Right atrium auricular region (tissue), 2 donors: ENCODE data around the gene IFT27. TPM values are rescaled to one million over a fixed set of nuclear protein-coding genes. Genes with fewer than 3 reads are reported as not detected.

ENCODE experiments used
- DNase-seq: peaks from one replicate; pipeline ENCODE4 v3.0.0-alpha.2; 2019; ENCODE audit warnings: low spot score
- H3K27ac ChIP-seq, 2 donors: fragments of 200-600 bp; sonication (generic); 1 replicate in 1 of 2; 2 replicates in 1 of 2; pipeline ENCODE4 v1.5.1; 2016 to 2019
- H3K27me3 ChIP-seq, 2 donors: fragments of 200-600 bp; sonication (generic); one replicate each; pipeline versions ENCODE4 v1.5.1 to v1.6.0; 2017 to 2019
- H3K36me3 ChIP-seq: fragments of 200-600 bp; sonication (generic); one replicate; pipeline ENCODE4 v1.5.1; 2016
- H3K4me1 ChIP-seq, 2 donors: fragments of 200-600 bp; sonication (generic); one replicate each; pipeline versions ENCODE4 v1.5.1 to v1.6.0; 2017 to 2019
- H3K4me3 ChIP-seq, 2 donors: fragments of 200-600 bp; sonication (generic); 1 replicate in 1 of 2; 2 replicates in 1 of 2; pipeline ENCODE4 v1.5.1; 2017 to 2019; ENCODE audit warnings: mild to moderate bottlenecking in 1 of 2, moderate library complexity in 1 of 2
- H3K9me3 ChIP-seq, 2 donors: fragments of 200-600 bp; sonication (generic); one replicate each; pipeline ENCODE4 v1.5.1; 2019
- total RNA-seq, 2 donors: library from RNA; depleted of rRNA; stranded (reverse); fragments of >200 nt; gene quantifications; one replicate each; pipeline ENCODE4 v1.1.0, GENCODE V29; 2016
- TF ChIP-seq, protein P1 (sequence below), 2 donors: fragments of 200-600 bp; sonication (generic); IDR thresholded peaks; one replicate each; pipeline ENCODE4 v1.5.1; 2019; ENCODE audit warnings: antibody characterized with exemption in 2 of 2

Gene IFT27
- total RNA-seq, 2 donors from 2014 or later, result 15.6 to 16.8 TPM

DNA sequence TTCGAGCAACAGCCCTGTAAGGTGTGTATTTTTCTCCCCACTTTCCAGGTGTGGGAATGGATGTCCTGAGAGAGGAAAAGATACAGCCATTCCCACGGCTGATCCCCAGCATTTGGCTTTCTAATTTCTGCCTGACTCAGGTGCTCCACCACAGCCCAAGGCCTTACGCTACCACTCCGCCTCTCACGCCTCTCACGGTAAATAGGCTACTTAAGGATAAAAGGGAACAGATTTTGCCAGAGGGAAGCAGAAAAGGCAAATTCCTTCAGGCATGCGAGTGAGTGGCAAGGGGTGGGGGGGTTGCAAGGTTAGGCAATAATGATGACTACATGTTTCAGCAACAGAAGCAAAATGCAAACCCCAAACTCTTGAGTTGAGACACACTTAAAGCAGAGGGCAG lies 31.7 kb upstream of the IFT27 start:
- no peaks in the 10 kb centered on the region for H3K27me3 ChIP-seq
- no peaks in the 10 kb centered on the region for H3K4me1 ChIP-seq
- no peaks in the 10 kb centered on the region for H3K9me3 ChIP-seq
- H3K36me3 ChIP-seq, result no peaks in the 10 kb centered on the region
- DNase-seq, result no peak
- TF ChIP-seq, protein P1, sequence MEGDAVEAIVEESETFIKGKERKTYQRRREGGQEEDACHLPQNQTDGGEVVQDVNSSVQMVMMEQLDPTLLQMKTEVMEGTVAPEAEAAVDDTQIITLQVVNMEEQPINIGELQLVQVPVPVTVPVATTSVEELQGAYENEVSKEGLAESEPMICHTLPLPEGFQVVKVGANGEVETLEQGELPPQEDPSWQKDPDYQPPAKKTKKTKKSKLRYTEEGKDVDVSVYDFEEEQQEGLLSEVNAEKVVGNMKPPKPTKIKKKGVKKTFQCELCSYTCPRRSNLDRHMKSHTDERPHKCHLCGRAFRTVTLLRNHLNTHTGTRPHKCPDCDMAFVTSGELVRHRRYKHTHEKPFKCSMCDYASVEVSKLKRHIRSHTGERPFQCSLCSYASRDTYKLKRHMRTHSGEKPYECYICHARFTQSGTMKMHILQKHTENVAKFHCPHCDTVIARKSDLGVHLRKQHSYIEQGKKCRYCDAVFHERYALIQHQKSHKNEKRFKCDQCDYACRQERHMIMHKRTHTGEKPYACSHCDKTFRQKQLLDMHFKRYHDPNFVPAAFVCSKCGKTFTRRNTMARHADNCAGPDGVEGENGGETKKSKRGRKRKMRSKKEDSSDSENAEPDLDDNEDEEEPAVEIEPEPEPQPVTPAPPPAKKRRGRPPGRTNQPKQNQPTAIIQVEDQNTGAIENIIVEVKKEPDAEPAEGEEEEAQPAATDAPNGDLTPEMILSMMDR (IDR thresholded peaks at IDR 0.05), result no peak
- no peak overlapping the region for H3K27ac ChIP-seq
- no peak overlapping the region for H3K4me3 ChIP-seq

DNA sequence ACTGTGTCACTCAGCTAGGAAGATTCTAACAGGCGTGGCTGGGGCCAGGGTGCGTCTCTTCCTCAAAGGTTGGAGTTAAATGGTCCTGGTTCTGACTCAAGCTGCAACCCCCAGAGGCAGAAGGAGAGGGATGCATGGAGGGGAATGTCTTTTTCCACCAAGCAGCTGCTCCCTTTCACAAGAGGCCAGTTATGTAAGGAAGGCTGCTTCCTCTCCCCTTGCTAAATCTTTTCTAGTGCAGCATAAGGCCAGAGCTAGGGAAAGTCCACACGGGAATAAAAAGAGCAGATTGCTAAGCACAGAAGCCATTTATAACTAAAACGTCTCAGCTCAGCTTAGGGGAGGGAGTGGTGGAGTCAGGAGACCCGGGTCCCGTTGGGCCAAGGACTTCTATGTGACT lies 30.9 kb upstream of the IFT27 start:
- Histone ChIP-seq H3K4me1 (no peaks in the 10 kb centered on the region), H3K27me3 (no peaks in the 10 kb centered on the region), H3K36me3 (no peaks in the 10 kb centered on the region), H3K27ac (no peak overlapping the region), H3K4me3 (no peak overlapping the region), H3K9me3 (no peaks in the 10 kb centered on the region)
- TF ChIP-seq, protein P1 (IDR thresholded peaks at IDR 0.05), result no peak
- DNase-seq, result no peak

DNA sequence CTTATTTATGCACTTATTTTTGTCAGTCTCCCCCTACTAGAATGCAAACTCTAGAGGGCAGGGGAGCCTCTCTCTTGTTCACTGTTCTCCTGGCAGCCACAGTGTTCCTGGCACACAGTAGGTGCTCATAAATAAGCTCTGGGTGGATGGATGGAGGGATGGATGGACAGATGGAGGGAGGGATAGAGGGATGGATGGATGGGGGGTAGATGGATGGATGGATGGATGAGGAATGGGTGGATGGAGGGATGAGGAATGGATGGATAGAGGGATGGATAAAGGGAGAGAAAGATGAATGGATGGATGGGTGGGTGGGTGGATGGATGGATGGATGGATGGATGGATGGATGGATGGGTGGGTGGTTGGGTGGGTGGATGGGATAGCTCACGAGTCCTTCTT lies 27.4 kb upstream of the IFT27 start:
- H3K36me3 ChIP-seq, result no peaks in the 10 kb centered on the region
- TF ChIP-seq, protein P1 (IDR thresholded peaks at IDR 0.05), result no peak
- H3K27me3 ChIP-seq, result no peaks in the 10 kb centered on the region
- no peak overlapping the region for H3K27ac ChIP-seq
- H3K4me3 ChIP-seq, result no peak overlapping the region
- no peaks in the 10 kb centered on the region for H3K9me3 ChIP-seq
- no peaks in the 10 kb centered on the region for H3K4me1 ChIP-seq
- DNase-seq, result no peak

DNA sequence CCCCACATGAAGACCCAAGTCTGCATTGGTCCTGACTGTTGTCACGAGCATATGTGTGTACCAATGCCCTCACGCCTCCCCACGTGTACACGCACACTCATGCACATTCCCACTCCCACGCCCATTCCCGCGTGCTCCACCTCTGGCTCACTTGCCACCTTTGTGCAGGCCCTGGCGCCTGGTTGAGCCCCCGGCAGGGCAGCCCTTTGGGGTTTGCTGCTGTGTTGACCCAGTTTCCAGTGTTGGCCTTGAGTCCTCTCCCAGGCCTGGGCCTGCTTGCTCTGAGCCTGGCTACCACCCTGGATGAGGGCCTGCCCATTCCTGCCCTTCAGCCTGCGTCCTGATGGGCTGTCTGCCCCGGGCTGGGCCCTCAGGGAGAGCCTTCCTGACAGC lies 22.8 kb upstream of the IFT27 start:
- H3K9me3 ChIP-seq, result no peaks in the 10 kb centered on the region
- H3K27ac ChIP-seq, result no peak overlapping the region
- no peaks in the 10 kb centered on the region for H3K27me3 ChIP-seq
- TF ChIP-seq, protein P1 (IDR thresholded peaks at IDR 0.05), result no peak
- no peak overlapping the region for H3K4me3 ChIP-seq
- no peak for DNase-seq
- H3K36me3 ChIP-seq, result no peaks in the 10 kb centered on the region
- no peaks in the 10 kb centered on the region for H3K4me1 ChIP-seq

DNA sequence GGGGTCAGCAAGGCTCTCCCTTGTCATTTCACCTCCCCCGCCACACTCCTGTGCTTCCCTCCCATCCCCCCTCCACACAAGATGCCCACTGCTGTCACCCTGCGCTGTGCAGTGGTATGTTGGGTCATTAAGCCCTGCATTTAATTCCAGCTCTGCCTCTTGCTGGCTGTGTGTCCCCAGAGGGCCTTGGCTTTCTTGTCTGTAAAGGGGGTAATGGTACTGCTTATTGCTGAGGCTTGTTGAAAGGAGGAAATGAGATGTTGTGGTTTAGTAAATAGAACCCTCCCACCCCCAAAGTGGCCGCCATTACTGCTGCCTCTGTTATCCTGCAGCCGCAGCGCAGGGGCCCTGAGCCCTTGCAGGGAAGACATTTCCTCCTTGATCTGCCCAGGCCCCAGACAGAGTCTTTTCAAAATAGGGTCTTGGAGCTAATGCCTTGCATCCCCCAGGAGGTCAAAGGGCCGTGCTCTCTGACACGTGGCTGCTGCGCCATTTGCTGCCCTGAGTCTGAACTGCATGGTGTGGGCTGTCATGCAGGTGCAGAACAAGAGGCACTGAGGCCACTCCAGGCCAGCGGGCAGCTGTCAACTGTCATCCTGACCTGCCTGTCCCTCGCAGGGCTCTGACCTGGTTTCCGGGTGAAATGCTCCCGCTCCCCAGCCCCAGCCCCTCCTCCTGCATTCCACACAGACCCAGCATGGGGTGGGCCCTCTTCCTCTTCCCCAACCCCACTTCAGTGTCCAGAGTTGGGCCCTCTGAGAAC lies 22.2 kb upstream of the IFT27 start:
- H3K27me3 ChIP-seq, result no peaks in the 10 kb centered on the region
- no peak overlapping the region for H3K27ac ChIP-seq
- DNase-seq, result no peak
- no peaks in the 10 kb centered on the region for H3K36me3 ChIP-seq
- H3K4me1 ChIP-seq, result no peaks in the 10 kb centered on the region
- H3K9me3 ChIP-seq, result no peaks in the 10 kb centered on the region
- H3K4me3 ChIP-seq, result no peak overlapping the region
- TF ChIP-seq, protein P1 (IDR thresholded peaks at IDR 0.05), result no peak

DNA sequence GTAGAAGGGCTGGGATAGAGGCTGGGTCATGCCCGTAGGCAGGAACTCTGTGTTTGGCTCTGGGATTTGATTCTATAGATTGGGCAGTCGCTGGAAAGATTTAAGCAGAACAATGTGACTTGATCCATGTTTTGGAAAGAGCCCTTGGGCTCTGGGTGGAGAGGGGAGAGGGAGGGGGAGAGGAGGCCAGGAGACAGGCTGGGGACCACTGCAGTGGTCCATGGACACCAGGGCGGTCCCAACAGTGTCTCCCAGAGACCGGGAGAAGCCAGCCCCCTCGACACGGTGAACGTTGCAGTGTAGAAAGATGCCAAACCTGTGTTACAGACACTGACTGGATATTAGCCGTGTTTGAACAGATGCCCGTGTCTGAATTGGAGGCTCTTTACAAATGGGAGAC lies 21.5 kb upstream of the IFT27 start:
- Histone ChIP-seq H3K9me3 (no peaks in the 10 kb centered on the region), H3K27ac (no peak overlapping the region), H3K4me3 (no peak overlapping the region), H3K4me1 (no peaks in the 10 kb centered on the region), H3K36me3 (no peaks in the 10 kb centered on the region), H3K27me3 (no peaks in the 10 kb centered on the region)
- no peak for DNase-seq
- TF ChIP-seq, protein P1 (IDR thresholded peaks at IDR 0.05), result no peak
